Hindlimb muscle (tissue), 1 donor: ENCODE results near the gene CCNB3. TPM values are rescaled to one million over a fixed set of nuclear protein-coding genes. Genes with fewer than 3 reads are reported as not detected.
"Not testable (repeated sequence)": the region's sequence is repeated elsewhere in the genome, so short reads cannot be mapped to it uniquely, and the experiment has no call there.

Source experiments
- DNase-seq: peaks from one replicate; pipeline ENCODE4 v3.0.0-alpha.2; 2013
- polyA plus RNA-seq: library from polyadenylated mRNA; unstranded; fragments of 120-200 nt; gene quantifications from one replicate; pipeline ENCODE4 v1.2.1, GENCODE V29; 2013; ENCODE audit not compliant: insufficient read length

Gene CCNB3, protein sequence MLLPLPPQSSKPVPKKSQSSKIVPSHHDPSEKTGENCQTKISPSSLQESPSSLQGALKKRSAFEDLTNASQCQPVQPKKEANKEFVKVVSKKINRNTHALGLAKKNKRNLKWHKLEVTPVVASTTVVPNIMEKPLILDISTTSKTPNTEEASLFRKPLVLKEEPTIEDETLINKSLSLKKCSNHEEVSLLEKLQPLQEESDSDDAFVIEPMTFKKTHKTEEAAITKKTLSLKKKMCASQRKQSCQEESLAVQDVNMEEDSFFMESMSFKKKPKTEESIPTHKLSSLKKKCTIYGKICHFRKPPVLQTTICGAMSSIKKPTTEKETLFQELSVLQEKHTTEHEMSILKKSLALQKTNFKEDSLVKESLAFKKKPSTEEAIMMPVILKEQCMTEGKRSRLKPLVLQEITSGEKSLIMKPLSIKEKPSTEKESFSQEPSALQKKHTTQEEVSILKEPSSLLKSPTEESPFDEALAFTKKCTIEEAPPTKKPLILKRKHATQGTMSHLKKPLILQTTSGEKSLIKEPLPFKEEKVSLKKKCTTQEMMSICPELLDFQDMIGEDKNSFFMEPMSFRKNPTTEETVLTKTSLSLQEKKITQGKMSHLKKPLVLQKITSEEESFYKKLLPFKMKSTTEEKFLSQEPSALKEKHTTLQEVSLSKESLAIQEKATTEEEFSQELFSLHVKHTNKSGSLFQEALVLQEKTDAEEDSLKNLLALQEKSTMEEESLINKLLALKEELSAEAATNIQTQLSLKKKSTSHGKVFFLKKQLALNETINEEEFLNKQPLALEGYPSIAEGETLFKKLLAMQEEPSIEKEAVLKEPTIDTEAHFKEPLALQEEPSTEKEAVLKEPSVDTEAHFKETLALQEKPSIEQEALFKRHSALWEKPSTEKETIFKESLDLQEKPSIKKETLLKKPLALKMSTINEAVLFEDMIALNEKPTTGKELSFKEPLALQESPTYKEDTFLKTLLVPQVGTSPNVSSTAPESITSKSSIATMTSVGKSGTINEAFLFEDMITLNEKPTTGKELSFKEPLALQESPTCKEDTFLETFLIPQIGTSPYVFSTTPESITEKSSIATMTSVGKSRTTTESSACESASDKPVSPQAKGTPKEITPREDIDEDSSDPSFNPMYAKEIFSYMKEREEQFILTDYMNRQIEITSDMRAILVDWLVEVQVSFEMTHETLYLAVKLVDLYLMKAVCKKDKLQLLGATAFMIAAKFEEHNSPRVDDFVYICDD (N-terminal part only)
- 2.0 TPM for polyA plus RNA-seq

- DNase-seq = peak; percentile 69
Observed at GRCh38 chrX:50204364-50204899, at the start of gene CCNB3. TSS of gene CCNB3 (plus strand) at chrX:50204765. CDS start at chrX:50285164, 80,399 bp downstream.

DNA sequence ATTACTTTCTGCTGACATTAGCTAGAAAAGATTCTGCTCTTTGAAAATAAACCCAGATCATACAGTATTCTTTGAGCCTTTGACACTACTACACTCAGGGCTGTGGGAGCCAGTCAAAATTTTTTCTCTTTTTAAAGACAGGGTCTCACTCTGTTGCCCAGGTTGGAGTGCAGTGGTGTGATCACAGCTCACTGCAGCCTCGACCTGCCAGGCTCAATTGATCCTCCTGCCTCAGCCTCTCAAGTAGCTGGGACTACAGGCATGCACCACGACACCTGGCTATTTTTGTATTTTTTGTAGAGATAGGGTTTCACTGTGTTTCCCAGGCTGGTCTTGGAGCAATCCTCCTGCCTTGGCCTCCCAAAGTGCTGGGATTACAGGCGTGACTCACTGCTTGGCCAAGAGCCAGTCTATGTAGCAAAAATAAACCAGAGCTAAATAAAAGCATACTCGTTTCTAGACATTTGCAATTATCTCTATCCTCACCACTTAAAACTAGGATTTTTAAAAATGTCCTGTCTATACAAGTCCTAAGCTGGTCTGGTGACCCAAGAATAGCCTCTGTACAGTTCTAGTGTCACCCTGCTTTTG is 46.9 kb upstream of the CCNB3 start:
- peak; percentile 11 for DNase-seq

- DNase-seq = no peak
Observed at GRCh38 chrX:50158593-50158992, 46.0 kb upstream of the CCNB3 start.

DNA sequence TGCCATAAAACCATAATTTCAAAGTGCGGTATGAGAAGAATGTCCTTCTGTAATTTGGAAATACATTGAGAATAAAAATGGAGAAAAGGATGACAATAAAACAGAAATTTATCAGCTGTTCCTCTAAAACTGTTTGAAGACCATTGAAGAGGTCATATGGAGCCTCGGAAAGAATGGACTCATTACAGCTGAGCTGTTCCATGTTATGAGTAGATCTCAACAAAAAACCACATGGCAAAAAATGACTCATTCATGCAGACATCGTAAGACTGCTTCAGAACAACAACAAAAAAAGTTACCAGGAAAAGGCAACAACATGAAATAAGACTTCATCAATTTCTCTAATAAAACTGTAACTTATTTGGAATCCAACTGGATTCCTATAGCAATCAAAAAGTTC is 43.4 kb upstream of the CCNB3 start:
- no peak for DNase-seq

DNA sequence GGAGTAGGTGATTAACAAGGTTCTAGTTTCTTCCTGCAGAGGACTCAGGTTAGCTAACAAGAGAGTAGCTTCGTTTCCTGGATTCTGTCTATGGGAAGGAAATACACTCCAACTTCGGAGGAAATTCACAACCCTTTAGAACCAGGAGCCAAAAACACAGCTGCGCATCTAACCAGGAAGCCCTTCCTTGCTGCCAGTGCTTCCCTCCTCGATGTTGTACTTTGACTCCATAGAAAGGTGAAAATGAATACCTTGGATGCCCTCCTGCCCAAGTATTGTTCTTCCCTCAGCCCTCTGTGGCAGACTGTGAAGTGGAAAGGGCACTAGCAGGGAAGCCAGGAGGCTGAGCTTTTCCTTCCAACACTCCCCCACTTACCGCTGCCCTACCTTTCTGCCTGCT is 38.8 kb upstream of the CCNB3 start:
- DNase-seq = no peak

DNA sequence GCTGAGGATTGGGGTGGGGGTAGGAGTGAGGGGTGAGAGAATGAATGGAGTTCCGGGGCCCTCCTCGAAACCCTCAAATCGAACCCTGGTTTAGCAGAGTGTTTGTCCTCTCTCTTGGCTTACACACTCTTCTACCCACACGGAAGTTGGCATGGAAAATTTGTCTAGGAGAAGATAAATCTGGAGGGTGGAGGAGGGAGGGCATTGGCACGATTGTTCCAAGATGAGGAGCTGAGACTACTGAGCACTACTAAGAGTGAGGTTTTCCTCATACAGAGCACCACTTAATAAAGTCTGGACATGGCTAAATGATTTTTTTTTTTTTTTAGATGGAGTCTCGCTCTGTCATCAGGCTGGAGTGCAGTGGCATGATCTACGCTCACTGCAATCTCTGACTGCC is 37.2 kb upstream of the CCNB3 start:
- DNase-seq = no peak

DNA sequence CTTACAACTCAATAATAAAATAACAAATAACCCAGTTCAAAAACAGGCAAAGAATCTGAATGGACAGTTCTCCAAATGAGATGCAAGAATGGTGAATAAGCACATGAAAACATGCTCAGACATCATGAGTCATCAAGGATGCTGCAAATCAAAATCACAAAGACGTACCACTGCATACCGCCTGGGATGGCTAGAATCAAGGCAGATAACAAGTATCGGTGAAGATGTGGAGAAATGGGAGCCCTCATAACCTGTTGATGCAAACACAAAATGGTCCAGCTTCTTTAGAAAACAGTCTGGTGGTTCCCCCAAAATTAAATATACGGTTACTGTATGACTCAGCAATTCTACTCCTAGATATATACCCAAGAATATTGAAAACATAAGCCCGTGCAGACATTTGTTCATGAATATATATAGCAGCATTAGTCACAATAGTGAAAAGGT is 36.3 kb upstream of the CCNB3 start:
- no peak for DNase-seq

- no peak for DNase-seq
Observed at GRCh38 chrX:50169717-50170116, 34.8 kb upstream of the CCNB3 start.

GRCh38 chrX:50180073-50180940 is 24.3 kb upstream of the CCNB3 start:
- no peak for DNase-seq

DNA sequence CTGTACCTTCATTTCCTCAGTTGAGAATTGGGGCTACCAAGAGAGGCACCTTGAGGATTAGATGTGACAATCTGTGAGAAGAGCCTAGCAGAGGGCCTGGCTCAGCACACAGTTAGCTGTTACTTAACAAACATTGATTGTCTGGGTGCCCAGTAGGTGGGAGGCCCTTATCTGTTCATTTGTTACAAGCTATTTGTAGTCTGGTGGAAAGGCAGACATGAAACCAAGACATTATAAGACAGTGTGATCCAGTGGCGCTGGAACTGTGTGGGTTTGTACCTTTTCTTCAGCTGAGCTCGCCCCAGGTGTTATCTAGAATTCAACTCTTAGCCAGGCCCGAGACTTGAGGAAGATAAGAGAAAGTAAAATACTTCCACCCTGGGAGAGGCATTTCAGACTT is 20.7 kb upstream of the CCNB3 start:
- DNase-seq = no peak

GRCh38 chrX:50188859-50189600 is 15.5 kb upstream of the CCNB3 start:
- DNase-seq = no peak

DNA sequence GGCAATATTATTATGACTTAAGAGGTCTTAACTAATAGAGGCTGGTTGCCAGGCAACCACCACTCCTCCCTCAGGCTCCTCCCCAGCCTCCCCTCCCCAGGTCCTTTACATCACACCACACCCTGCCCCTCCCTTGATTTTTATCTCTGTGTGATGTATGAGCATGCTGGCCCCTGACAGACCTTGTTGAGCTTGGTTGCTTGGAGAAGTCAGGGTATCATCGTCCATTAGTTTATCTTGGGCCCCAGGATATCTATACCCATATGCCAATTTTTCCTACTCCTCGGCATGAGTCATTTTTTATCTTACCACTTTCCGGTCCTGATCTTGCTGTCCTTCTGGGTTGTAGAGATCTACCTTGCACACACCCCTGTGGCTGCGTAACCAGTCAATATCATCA is 6.2 kb upstream of the CCNB3 start:
- no peak for DNase-seq

DNA sequence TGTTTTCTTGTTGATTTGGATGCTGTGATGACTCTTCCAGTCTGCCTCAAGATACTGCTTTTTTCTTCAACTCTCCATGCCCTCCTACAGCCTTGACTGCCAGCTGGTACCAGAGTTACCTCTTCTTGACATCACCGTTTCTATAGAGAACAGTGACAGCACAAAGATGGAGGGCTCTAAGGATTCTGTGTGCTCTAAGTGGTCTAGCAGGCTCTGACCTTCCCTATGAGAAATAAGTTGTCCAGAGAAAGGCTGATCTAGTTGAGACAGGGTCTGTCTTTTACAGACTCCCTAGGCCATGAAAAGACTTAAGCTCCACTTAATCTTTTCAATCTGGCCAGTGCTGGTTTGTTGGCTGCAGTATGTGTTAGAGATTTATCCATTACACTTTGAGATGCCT is 3.7 kb upstream of the CCNB3 start, which contains the start of gene AKAP4:
TSS of gene AKAP4 (minus strand) at position 101 of the 400 bp plus-strand sequence. CDS start 118 bp downstream, outside the sequence.
- DNase-seq = no peak

DNA sequence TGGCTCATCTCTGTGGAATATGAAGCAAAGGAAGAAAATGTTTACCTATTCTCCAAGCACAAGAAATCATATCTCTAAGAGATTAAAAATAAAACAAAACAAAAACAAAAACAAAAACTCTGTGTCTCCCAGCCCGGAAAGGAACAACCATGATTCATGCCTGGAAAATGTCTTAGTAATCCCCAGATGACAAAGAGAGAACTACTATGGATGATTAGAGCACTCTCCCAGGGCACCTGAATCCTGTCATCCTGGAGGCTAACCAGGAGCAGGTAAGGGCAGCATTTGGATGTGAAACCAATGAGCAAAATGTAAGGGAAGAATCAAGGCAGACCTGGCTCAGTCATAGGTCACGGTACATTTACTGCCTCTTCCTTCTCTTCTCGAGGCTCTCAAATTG is 2.0 kb upstream of the CCNB3 start:
- no peak for DNase-seq

- DNase-seq = no peak
Observed at GRCh38 chrX:50206753-50207152, 2.2 kb downstream of the CCNB3 start.

- DNase-seq = no peak
Observed at GRCh38 chrX:50211510-50211909, 6.9 kb downstream of the CCNB3 start.

DNA sequence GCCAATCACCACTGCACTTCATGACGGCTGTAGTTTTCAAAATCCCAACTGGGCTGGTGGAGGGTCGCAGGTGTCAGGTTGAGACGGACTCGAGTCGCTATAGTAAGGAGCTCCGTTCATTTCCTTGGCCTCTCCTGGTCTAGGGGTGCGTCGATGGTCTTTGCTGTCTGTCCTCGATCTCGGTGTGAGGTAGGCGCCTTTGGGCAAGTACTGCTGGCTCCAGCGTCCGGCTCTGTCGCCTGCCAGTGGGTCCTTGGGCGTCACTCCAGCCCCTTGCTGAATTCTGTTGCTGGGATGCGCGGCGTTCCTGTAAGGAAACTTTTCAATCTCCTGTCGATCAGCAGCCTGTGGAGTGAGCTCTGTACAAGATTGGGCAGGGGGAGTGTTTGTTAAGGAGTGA is 76.7 kb downstream of the CCNB3 start:
- no peak for DNase-seq

GRCh38 chrX:50327235-50327634 is 122.7 kb downstream of the CCNB3 start:
- no peak for DNase-seq

DNA sequence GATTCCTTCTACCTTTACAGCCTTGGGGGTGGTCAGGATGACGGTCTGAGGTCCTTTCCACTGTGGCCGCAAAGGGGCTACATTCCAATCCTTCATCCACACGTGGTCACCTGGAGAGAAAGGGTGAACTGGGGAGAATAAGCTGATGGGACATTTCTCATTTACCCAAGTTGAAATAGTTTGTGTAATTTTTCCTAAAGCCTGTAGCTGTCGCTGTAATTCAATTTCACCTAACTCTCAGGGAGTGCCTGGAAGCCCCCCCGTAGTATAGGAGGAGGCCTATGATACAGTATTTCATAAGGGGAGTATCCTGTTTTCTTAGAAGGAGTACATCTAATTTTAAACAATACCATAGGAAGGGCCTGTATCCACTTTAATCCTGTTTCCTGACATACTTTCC is 128.1 kb downstream of the CCNB3 start:
- DNase-seq = not testable (repeated sequence)

DNA sequence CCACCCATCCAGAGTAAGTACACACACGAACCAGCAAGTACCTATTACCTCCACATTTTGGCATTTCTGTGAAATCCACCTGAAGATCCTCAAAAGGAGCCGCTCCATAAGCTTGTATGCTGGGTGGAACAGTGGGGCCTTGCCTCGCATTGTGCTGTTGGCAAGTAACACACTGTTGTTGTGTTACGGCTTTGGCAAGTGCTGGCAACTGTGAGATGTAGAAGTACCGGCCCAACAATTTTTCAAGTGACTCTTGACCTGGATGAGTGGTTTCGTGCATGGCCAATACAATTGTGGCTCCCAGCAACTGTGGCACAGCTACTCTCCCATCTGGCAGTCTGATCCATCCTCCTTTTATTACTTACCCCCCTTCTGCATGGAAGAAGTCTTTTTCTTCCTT is 128.7 kb downstream of the CCNB3 start:
- DNase-seq = no peak
